Brain pericyte (primary cell): ENCODE data around the gene BBS9.
"Not testable (repeated sequence)": the region's sequence is repeated elsewhere in the genome, so short reads cannot be mapped to it uniquely, and the experiment has no call there.

ENCODE experiments used
- DNase-seq: peaks from one replicate; pipeline ENCODE4 v3.0.0-alpha.2; 2012; ENCODE audit warnings: low read depth, low spot score

Gene BBS9

GRCh38 chr7:33494474-33494873, 365.1 kb downstream of the BBS9 start:
- DNase-seq = no peak

GRCh38 chr7:33495207-33495606, 365.8 kb downstream of the BBS9 start:
- DNase-seq = no peak

- DNase-seq = no peak
Observed at GRCh38 chr7:33497051-33497450, 367.7 kb downstream of the BBS9 start.

GRCh38 chr7:33500703-33501701, 371.6 kb downstream of the BBS9 start:
- no peak for DNase-seq

- DNase-seq = no peak
Observed at GRCh38 chr7:33503014-33503413, 373.6 kb downstream of the BBS9 start.

GRCh38 chr7:33503736-33504135, 374.4 kb downstream of the BBS9 start:
- DNase-seq = no peak

GRCh38 chr7:33504266-33504665, 374.9 kb downstream of the BBS9 start:
- no peak for DNase-seq

GRCh38 chr7:33509206-33509605, 379.8 kb downstream of the BBS9 start:
- no peak for DNase-seq

GRCh38 chr7:33511778-33512177, 382.4 kb downstream of the BBS9 start:
- DNase-seq = no peak

GRCh38 chr7:33516568-33516967, 387.2 kb downstream of the BBS9 start:
- DNase-seq = no peak

- no peak for DNase-seq
Observed at GRCh38 chr7:33517191-33517590, 387.8 kb downstream of the BBS9 start.

- DNase-seq = not testable (repeated sequence)
Observed at GRCh38 chr7:33527008-33527407, 397.6 kb downstream of the BBS9 start.

GRCh38 chr7:33527613-33528012, 398.2 kb downstream of the BBS9 start:
- not testable (repeated sequence) for DNase-seq

GRCh38 chr7:33529070-33529469, 399.7 kb downstream of the BBS9 start:
- DNase-seq = no peak

- no peak for DNase-seq
Observed at GRCh38 chr7:33530664-33531063, 401.3 kb downstream of the BBS9 start.

GRCh38 chr7:33531888-33532287, 402.5 kb downstream of the BBS9 start:
- DNase-seq = no peak

- no peak for DNase-seq
Observed at GRCh38 chr7:33534833-33535232, 405.5 kb downstream of the BBS9 start.

GRCh38 chr7:33535989-33536388, 406.6 kb downstream of the BBS9 start:
- no peak for DNase-seq

GRCh38 chr7:33536398-33537103, 407.2 kb downstream of the BBS9 start:
- no peak for DNase-seq

- DNase-seq = no peak
Observed at GRCh38 chr7:33537104-33537477, 407.7 kb downstream of the BBS9 start.

GRCh38 chr7:33539198-33539597, 409.8 kb downstream of the BBS9 start:
- DNase-seq = no peak

- no peak for DNase-seq
Observed at GRCh38 chr7:33539659-33540400, 410.5 kb downstream of the BBS9 start.
